Stimulated activated CD4-positive, alpha-beta T cell treated with anti-CD3 and anti-CD28 coated beads, Interleukin-4, amount 100 ng/mL, for 24 hours (primary cell): ENCODE measurements around the gene FUS.
A peak's percentile ranks its signal among the peaks of the same experiment; 100 is the strongest.
"Not testable (repeated sequence)": the region's sequence is repeated elsewhere in the genome, so short reads cannot be mapped to it uniquely, and the experiment has no call there.

Source experiments
- DNase-seq: peaks from one replicate; pipeline ENCODE4 v3.0.0-alpha.2; 2020

FUS gene

GRCh38 chr16:31179747-31180459 is at the start of gene FUS:
TSS of gene FUS (plus strand) at chr16:31180139. CDS start at chr16:31180215, 76 bp downstream.
- peak; percentile 91 for DNase-seq

- DNase-seq = no peak
Observed at GRCh38 chr16:31130336-31130891, 49.5 kb upstream of the FUS start.

- no peak for DNase-seq
Observed at GRCh38 chr16:31130899-31131298, 49.0 kb upstream of the FUS start.

- DNase-seq = no peak
Observed at GRCh38 chr16:31131416-31131815, 48.5 kb upstream of the FUS start.

GRCh38 chr16:31131841-31132271 is 48.1 kb upstream of the FUS start:
- no peak for DNase-seq

- no peak for DNase-seq
Observed at GRCh38 chr16:31132303-31132979, 47.5 kb upstream of the FUS start.

GRCh38 chr16:31133046-31133501 is 46.9 kb upstream of the FUS start:
- no peak for DNase-seq

- no peak for DNase-seq
Observed at GRCh38 chr16:31134091-31134571, 45.8 kb upstream of the FUS start.

GRCh38 chr16:31134625-31135534 is 45.1 kb upstream of the FUS start:
- no peak for DNase-seq

- no peak for DNase-seq
Observed at GRCh38 chr16:31135535-31136286, 44.2 kb upstream of the FUS start, which contains the start of gene PRSS8. TSS of gene PRSS8 (minus strand) at chr16:31135727. CDS start at chr16:31135498, 229 bp downstream.

GRCh38 chr16:31136287-31136662 is 43.7 kb upstream of the FUS start:
- no peak for DNase-seq

- not testable (repeated sequence) for DNase-seq
Observed at GRCh38 chr16:31136822-31137499, 43.0 kb upstream of the FUS start.

- DNase-seq = no peak
Observed at GRCh38 chr16:31138621-31139578, 41.0 kb upstream of the FUS start.

- DNase-seq = not testable (repeated sequence)
Observed at GRCh38 chr16:31141071-31141469, 38.9 kb upstream of the FUS start.

- DNase-seq = peak; percentile 6
Observed at GRCh38 chr16:31141489-31142108, 38.3 kb upstream of the FUS start.

- peak; percentile 98 for DNase-seq
Observed at GRCh38 chr16:31142109-31143010, 37.6 kb upstream of the FUS start.

- no peak for DNase-seq
Observed at GRCh38 chr16:31143011-31143693, 36.8 kb upstream of the FUS start.

- no peak for DNase-seq
Observed at GRCh38 chr16:31143694-31144148, 36.2 kb upstream of the FUS start.
